Prostate gland (tissue), 2 donors: ENCODE results near the gene EFCAB9.

Experiments used
- POLR2A ChIP-seq: fragments of 450-650 bp; IDR thresholded peaks from one replicate; pipeline ENCODE4 v1.6.1; 2016; ENCODE audit warnings: antibody characterized with exemption, mild to moderate bottlenecking
- TF ChIP-seq, protein P1 (sequence below), 4 experiments: fragments of 200-600 bp in 2 of 4; fragments of 450-650 bp in 2 of 4; sonication (generic) in 2 of 4; IDR thresholded peaks; 1 replicate in 3 of 4; 2 replicates in 1 of 4; pipeline ENCODE4 v1.5.1; 2016 to 2019; ENCODE audit warnings: antibody characterized with exemption in 4 of 4, mild to moderate bottlenecking in 2 of 4, moderate library complexity in 2 of 4

DNA sequence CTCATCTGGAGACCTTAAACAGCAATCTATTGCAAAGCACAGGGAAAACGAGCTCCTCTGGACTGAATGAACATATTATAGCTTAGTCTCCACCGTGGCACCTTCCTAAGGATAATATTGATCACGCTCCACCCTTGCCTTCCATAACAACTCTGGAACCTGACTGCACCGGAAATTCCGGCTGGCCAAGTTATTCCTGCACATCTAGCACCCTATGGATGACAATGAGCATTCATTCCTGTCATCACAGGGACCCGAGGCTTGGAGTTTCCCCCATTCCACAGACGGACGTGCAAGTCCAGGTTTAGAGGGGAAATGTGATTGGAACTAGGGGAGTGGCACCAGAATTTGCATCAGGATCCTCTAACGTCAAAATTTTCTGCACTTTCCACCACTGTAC is 33.5 kb upstream of the EFCAB9 start:
- TF ChIP-seq, protein P1, sequence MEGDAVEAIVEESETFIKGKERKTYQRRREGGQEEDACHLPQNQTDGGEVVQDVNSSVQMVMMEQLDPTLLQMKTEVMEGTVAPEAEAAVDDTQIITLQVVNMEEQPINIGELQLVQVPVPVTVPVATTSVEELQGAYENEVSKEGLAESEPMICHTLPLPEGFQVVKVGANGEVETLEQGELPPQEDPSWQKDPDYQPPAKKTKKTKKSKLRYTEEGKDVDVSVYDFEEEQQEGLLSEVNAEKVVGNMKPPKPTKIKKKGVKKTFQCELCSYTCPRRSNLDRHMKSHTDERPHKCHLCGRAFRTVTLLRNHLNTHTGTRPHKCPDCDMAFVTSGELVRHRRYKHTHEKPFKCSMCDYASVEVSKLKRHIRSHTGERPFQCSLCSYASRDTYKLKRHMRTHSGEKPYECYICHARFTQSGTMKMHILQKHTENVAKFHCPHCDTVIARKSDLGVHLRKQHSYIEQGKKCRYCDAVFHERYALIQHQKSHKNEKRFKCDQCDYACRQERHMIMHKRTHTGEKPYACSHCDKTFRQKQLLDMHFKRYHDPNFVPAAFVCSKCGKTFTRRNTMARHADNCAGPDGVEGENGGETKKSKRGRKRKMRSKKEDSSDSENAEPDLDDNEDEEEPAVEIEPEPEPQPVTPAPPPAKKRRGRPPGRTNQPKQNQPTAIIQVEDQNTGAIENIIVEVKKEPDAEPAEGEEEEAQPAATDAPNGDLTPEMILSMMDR (IDR thresholded peaks at IDR 0.05): no peak
- TF ChIP-seq POLR2A: no peak
